Sigmoid colon (tissue), 7 donors: ENCODE data around the gene CARD14. TPM values are rescaled to one million over a fixed set of nuclear protein-coding genes. Genes with fewer than 3 reads are reported as not detected.
"Not testable (repeated sequence)": the region's sequence is repeated elsewhere in the genome, so short reads cannot be mapped to it uniquely, and the experiment has no call there.

ENCODE experiments used
- DNase-seq: peaks from one replicate; pipeline ENCODE4 v3.0.0-alpha.2; 2019
- H3K27ac ChIP-seq, 4 donors: fragments of 200-600 bp; sonication (generic); one replicate each; pipeline ENCODE4 v1.5.1; 2016 to 2019; ENCODE audit warnings: mild to moderate bottlenecking in 1 of 4
- H3K27me3 ChIP-seq, 3 donors: fragments of 200-600 bp; sonication (generic); one replicate each; pipeline ENCODE4 v1.5.1; 2019; ENCODE audit warnings: mild to moderate bottlenecking in 1 of 3
- H3K36me3 ChIP-seq, 4 donors: fragments of 200-600 bp; sonication (generic); one replicate each; pipeline ENCODE4 v1.5.1; 2016 to 2019
- H3K4me1 ChIP-seq, 4 donors: fragments of 200-600 bp; sonication (generic); one replicate each; pipeline ENCODE4 v1.5.1; 2017 to 2019
- H3K4me3 ChIP-seq, 4 donors: fragments of 200-600 bp; sonication (generic); one replicate each; pipeline ENCODE4 v1.5.1; 2017 to 2019; ENCODE audit warnings: mild to moderate bottlenecking in 2 of 4, moderate library complexity in 1 of 4
- H3K9me3 ChIP-seq, 4 donors: fragments of 200-600 bp in 3 of 4; sonication (generic) in 3 of 4; one replicate each; pipeline versions ENCODE4 v1.5.1 to v1.6.1; 2013 to 2019
- EP300 ChIP-seq, 4 donors: sonication (generic); formaldehyde crosslinking; IDR thresholded peaks; one replicate each; pipeline ENCODE4 v1.6.1; 2017; ENCODE audit warnings: antibody characterized with exemption in 4 of 4
- POLR2A ChIP-seq, 2 donors: fragments of 450-650 bp; IDR thresholded peaks; one replicate each; pipeline ENCODE4 v1.6.1; 2016; ENCODE audit warnings: antibody characterized with exemption in 2 of 2, mild to moderate bottlenecking in 2 of 2, moderate library complexity in 2 of 2
- POLR2AphosphoS5 ChIP-seq, 4 donors: sonication (generic); formaldehyde crosslinking; IDR thresholded peaks; one replicate each; pipeline ENCODE4 v1.6.1; 2017; ENCODE audit warnings: antibody characterized with exemption in 4 of 4
- WGBS, 2 donors: extraction: QIAGEN DNeasy Blood & Tissue Kit; methylation state at CpG; one replicate each; pipeline ENCODE4 v1.1.7; 2013; 5-methylcytosine and 5-hydroxymethylcytosine counted together
- intact Hi-C: fragments of 100-400 bp; cut with DNase I; formaldehyde crosslinking; loops from one replicate; pipeline ENCODE4 v1.15.1; 2023
- polyA plus RNA-seq, 3 donors: library from polyadenylated mRNA; stranded (reverse); fragments of 200-250 nt; gene quantifications; one replicate each; pipeline ENCODE4 v1.2.3, GENCODE V29; 2013
- small RNA-seq, 3 donors: library from RNA; depleted of rRNA; stranded (forward); fragments of <200 nt; gene quantifications; one replicate each; pipeline ENCODE3, GENCODE V24; 2016
- total RNA-seq, 4 donors: library from RNA; depleted of rRNA; stranded (reverse); fragments of >200 nt; gene quantifications; one replicate each; pipeline ENCODE4 v1.1.0, GENCODE V29; 2016
- TF ChIP-seq, protein P1 (sequence below), 4 experiments: fragments of 450-650 bp in 3 of 4; fragments of 200-600 bp in 1 of 4; IDR thresholded peaks; one replicate each; pipeline ENCODE4 v1.5.1; 2016 to 2019; ENCODE audit warnings: antibody characterized with exemption in 4 of 4, mild to moderate bottlenecking in 3 of 4, moderate library complexity in 2 of 4
- donor health status: healthy with polysubstance abuse.
- donor health status: Bipolar disorder and iron deficiency.
- donor health status: healthy.

CARD14 gene
- total and polyA plus RNA-seq, 7 donors: 0.23 to 1.8 (median 1.5) TPM; not detected in 4

DNA sequence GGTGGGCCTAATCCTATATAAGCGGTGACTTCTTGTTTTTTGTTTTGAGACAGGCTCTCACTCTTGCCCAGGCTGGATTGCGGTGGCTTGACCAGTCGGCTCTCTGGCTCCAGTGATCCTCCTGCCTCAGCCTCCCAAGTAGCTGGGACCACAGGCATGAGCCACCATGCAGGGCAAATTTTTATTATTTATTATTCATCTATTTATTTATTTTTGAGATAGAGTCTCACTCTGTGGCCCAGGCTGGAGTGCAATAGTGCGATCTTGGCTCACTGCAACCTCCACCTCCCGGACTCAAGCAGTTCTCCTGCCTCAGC lies 86.2 kb downstream of the CARD14 start:
- Histone ChIP-seq H3K9me3 (no peaks in the 10 kb centered on the region), H3K4me1 (peaks cover 0 to 23% (median 17%) of the 10 kb centered on the region in 4 donors), H3K4me3 (no peak overlapping the region), H3K27ac (peak overlapping the region in 1 of 4 donors; percentile 77), H3K27me3 (no peaks in the 10 kb centered on the region), H3K36me3 (peaks cover 0 to 17% (median 2%) of the 10 kb centered on the region in 4 donors)
- TF ChIP-seq POLR2A (IDR thresholded peaks at IDR 0.05) (no peak), EP300 (IDR thresholded peaks at IDR 0.05) (no peak), POLR2AphosphoS5 (IDR thresholded peaks at IDR 0.05) (no peak)
- TF ChIP-seq, protein P1, sequence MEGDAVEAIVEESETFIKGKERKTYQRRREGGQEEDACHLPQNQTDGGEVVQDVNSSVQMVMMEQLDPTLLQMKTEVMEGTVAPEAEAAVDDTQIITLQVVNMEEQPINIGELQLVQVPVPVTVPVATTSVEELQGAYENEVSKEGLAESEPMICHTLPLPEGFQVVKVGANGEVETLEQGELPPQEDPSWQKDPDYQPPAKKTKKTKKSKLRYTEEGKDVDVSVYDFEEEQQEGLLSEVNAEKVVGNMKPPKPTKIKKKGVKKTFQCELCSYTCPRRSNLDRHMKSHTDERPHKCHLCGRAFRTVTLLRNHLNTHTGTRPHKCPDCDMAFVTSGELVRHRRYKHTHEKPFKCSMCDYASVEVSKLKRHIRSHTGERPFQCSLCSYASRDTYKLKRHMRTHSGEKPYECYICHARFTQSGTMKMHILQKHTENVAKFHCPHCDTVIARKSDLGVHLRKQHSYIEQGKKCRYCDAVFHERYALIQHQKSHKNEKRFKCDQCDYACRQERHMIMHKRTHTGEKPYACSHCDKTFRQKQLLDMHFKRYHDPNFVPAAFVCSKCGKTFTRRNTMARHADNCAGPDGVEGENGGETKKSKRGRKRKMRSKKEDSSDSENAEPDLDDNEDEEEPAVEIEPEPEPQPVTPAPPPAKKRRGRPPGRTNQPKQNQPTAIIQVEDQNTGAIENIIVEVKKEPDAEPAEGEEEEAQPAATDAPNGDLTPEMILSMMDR (IDR thresholded peaks at IDR 0.05): no peak
- intact Hi-C loops: no loop called here
- DNase-seq: no peak
- WGBS, 2 donors: 96 to 97% methylated on average over 5 of the region's 5 CpGs

DNA sequence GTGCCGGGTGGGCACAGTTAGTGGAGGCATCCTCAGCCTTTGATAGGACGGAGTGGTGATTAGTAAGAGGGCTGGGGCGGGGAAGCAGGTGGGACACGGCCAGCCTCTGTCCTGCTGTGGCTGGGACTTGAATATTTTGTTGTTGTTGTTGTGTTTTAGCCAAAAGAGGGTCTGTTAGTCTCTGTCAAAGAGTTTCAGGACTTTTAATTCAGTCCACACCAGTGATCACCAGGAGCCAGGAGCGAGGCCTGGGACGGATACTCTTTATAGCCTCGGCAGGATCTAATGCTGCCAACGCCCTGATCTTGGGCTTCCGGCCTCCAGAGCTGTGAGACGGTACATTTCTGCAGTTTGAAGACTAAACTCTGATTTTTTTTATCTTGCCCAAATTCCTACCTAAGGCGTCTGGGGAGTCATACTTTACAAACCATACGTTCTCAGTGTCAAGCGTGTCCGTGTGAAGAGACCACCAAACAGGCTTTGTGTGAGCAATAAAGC lies 87.9 kb downstream of the CARD14 start:
- H3K27ac ChIP-seq: peak overlapping the region in 1 of 4 donors; percentile 87
- H3K9me3 ChIP-seq: no peaks in the 10 kb centered on the region
- WGBS, 2 donors: 25 to 67% methylated on average over 14 of the region's 14 CpGs
- no peaks in the 10 kb centered on the region for H3K27me3 ChIP-seq
- no peak for DNase-seq
- intact Hi-C loops: no loop called here
- peaks cover 0 to 37% (median 31%) of the 10 kb centered on the region in 4 donors for H3K4me1 ChIP-seq
- H3K4me3 ChIP-seq: no peak overlapping the region
- peaks cover 0 to 8% (median 0%) of the 10 kb centered on the region in 4 donors for H3K36me3 ChIP-seq
- TF ChIP-seq EP300 (IDR thresholded peaks at IDR 0.05): no peak
- TF ChIP-seq, protein P1 (IDR thresholded peaks at IDR 0.05): no peak

DNA sequence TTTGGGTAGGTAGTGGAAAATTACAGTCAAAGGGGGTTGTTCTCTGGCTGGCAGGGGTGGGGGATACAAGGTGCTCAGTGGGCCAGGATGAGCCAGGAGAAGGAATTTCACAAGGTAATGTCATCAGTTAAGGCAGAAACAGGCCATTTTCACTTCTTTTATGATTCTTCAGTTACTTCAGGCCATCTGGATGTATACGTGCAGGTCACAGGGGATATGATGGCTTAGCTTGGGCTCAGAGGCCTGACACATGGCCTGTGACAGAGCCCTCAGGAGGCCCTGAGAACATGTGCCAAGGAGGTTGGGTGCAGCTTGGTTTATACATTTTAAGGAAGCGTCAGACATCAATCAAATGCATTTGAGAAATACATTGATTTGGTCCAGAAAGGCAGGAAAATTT lies 88.5 kb downstream of the CARD14 start:
- WGBS, 2 donors: 49 to 62% methylated on average over 2 of the region's 2 CpGs
- H3K9me3 ChIP-seq, H3K4me3 ChIP-seq, intact Hi-C loops, DNase-seq, H3K27me3 ChIP-seq, H3K36me3 ChIP-seq: not testable (repeated sequence)
- Histone ChIP-seq H3K27ac (peak overlapping the region in 1 of 4 donors; percentile 87), H3K4me1 (peaks cover 0 to 42% (median 37%) of the 10 kb centered on the region in 4 donors)

Small RNA genes lying within 50 kb of the gene (small RNA-seq; reads per million reads assigned to genes)
- gene AC087741.2: 0 reads per million in 3 donors

Other genes with a start within 250 kb of the CARD14 start
- gene TBC1D16, start 134.2 kb upstream of the CARD14 start, total RNA-seq: 10 to 100 TPM; 15.1 to 21.9 (median 16.2) TPM
- gene TBC1D16, start 134.2 kb upstream of the CARD14 start, polyA plus RNA-seq: 10 to 100 TPM in 1 of 3 donors, 1 to 10 TPM in 2; 3.6 to 17.2 (median 4.2) TPM
- 10 to 100 TPM in 1 of 4 donors, 1 to 10 TPM in 3; 5.3 to 25.8 (median 6.4) TPM for gene CCDC40, start 133.4 kb upstream of the CARD14 start, total RNA-seq
- gene CCDC40, start 133.4 kb upstream of the CARD14 start, polyA plus RNA-seq: 1 to 10 TPM in 1 of 3 donors, not detected in 2; 1.4 TPM
- gene GAA, start 68.4 kb upstream of the CARD14 start, total RNA-seq: 10 to 100 TPM; 38.5 to 74.2 (median 54.4) TPM
- gene GAA, start 68.4 kb upstream of the CARD14 start, polyA plus RNA-seq: 10 to 100 TPM; 13.8 to 35.7 (median 30.7) TPM
- 10 to 100 TPM; 26.6 to 45.1 (median 39.8) TPM for gene EIF4A3, start 22.9 kb upstream of the CARD14 start, total RNA-seq
- 10 to 100 TPM; 60.7 to 97.1 (median 85.1) TPM for gene EIF4A3, start 22.9 kb upstream of the CARD14 start, polyA plus RNA-seq
- 10 to 100 TPM; 11.4 to 31.6 (median 12.9) TPM for gene SGSH, start 50.3 kb downstream of the CARD14 start, total RNA-seq
- gene SGSH, start 50.3 kb downstream of the CARD14 start, polyA plus RNA-seq: 10 to 100 TPM in 1 of 3 donors, 1 to 10 TPM in 2; 3.6 to 37.0 (median 6.7) TPM
- 10 to 100 TPM in 3 of 4 donors, 1 to 10 TPM in 1; 6.8 to 14.5 (median 11.5) TPM for gene SLC26A11, start 50.4 kb downstream of the CARD14 start, total RNA-seq
- 1 to 10 TPM; 2.3 to 9.3 (median 3.0) TPM for gene SLC26A11, start 50.4 kb downstream of the CARD14 start, polyA plus RNA-seq
- 100 to 1,000 TPM in 1 of 4 donors, 10 to 100 TPM in 3; 48.2 to 109 (median 52.7) TPM for gene RNF213, start 90.8 kb downstream of the CARD14 start, total RNA-seq
- gene RNF213, start 90.8 kb downstream of the CARD14 start, polyA plus RNA-seq: 100 to 1,000 TPM in 1 of 3 donors, 10 to 100 TPM in 1, 1 to 10 TPM in 1; 7.8 to 138 (median 14.6) TPM
- 10 to 100 TPM in 3 of 4 donors, 1 to 10 TPM in 1; 9.5 to 23.5 (median 16.7) TPM for gene ENDOV, start 245.1 kb downstream of the CARD14 start, total RNA-seq
- gene ENDOV, start 245.1 kb downstream of the CARD14 start, polyA plus RNA-seq: 10 to 100 TPM; 14.1 to 18.6 (median 17.4) TPM